Measurements from ENCODE around the gene FOXO6.

DNA sequence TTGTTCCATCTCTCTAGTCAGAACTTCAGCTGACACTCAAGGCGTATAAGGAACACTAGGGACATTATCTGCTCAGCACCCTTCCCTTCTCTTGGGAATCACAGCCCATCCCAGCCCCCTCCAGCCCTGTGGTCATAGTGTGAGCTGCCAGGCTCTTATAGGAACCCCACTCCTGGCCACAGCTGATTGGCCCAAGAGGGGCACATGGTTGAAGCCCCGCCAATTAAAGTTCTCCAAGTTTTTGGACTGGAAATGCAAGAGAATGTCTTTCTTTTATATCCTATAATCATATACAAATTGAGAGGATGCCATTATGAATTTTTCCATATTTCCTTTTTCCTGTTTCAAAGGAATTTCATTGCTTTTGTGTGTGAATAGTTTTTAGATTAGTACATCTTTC is 40.7 kb downstream of the FOXO6 start:
- no peak for TF ChIP-seq CTCF (IDR thresholded peaks at IDR 0.05)
- TF ChIP-seq POLR2A (IDR thresholded peaks at IDR 0.05): no peak
- no peak for TF ChIP-seq POLR2AphosphoS5 (IDR thresholded peaks at IDR 0.05)
